ENCODE data around the gene GAST.

GRCh38 chr17:41763327-41763726 is 51.2 kb downstream of the GAST start:
- TF ChIP-seq CTCF (IDR thresholded peaks at IDR 0.05 in 2 of 3, conservative IDR thresholded peaks at IDR 0.05 in 1 of 3; ENCODE audit: borderline replicate concordance in 1 of 3, insufficient read depth in 1 of 3, low read depth in 2 of 3, low read length in 2 of 3) (no peak), RAD21 (IDR thresholded peaks at IDR 0.05; ENCODE audit: low read depth) (no peak)

Measured in HCT116 (cell line).